ENCODE measurements around the gene ELF2.
"Not testable (repeated sequence)": the region's sequence is repeated elsewhere in the genome, so short reads cannot be mapped to it uniquely, and the experiment has no call there.

Gene ELF2

DNA sequence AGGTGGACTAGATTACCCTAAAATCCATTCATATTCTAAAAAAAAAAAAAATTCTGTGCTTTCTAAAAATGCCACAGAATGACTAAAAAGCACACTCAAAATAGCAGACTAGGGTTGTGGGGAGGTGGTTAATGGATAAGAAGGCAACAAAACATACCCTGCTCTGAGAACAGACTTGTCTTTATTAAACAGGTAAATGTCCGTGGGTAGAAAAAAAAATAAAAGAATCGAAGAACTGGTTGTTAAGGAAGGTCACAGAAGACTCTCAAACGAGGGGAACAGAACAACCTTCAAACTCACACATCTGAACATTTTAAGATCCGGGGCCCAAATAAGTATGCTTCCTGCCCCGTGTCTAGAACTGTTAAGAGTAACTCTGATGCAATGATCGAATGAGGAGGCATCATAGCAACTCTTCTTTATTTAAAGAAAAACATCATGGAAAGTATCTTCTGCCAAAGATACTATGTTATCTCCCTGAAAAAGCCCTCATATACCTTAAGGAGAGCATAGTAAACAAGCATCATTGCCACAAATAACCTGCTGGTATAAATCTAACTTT, 68.4 kb downstream of the ELF2 start:
- H3K27ac Mint-ChIP-seq = no peak overlapping the region
- H3K27me3 Mint-ChIP-seq (ENCODE audit: low read depth) = no peaks in the 10 kb centered on the region
- peaks cover 2% of the 10 kb centered on the region for H3K36me3 Mint-ChIP-seq (ENCODE audit: low read depth)
- DNase-seq (ENCODE audit: low spot score) = no peak
- H3K4me1 Mint-ChIP-seq (ENCODE audit: low read depth) = no peaks in the 10 kb centered on the region
- no peaks in the 10 kb centered on the region for H3K9me3 Mint-ChIP-seq
- no peak overlapping the region for H3K4me3 Mint-ChIP-seq

DNA sequence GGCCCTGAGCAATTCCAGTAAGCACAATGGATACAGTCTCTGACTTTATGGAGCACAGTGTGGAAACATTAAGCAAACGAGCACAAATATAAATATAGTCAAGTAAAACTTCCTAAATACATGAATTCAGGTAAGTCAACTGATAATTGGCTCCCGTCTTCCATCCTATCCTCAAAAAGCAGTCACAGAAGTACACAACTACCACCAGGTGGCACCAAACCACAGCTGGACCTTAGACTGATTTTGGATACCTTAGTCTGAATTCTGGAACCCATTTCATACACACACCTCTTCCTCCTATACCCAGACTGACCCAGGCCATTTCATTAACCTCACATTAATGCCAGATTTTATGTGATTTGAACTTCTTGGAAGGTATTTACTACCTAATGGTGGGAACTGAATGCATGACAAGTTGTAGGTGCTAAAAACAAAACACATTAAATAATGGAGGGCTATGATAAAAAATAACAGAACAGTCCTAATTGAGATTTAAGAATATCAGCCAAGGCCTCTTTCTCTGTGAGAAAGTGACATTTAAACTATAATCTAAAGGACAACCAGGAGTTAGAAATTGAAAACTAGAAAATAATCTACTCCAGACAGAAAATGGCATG, 77.5 kb downstream of the ELF2 start:
- Mint-ChIP-seq H3K9me3 (no peaks in the 10 kb centered on the region), H3K4me3 (no peak overlapping the region), H3K27me3 (ENCODE audit: low read depth) (no peaks in the 10 kb centered on the region), H3K4me1 (ENCODE audit: low read depth) (no peaks in the 10 kb centered on the region), H3K36me3 (ENCODE audit: low read depth) (no peaks in the 10 kb centered on the region), H3K27ac (no peak overlapping the region)
- DNase-seq (ENCODE audit: low spot score) = peak; percentile 46

- Mint-ChIP-seq H3K27me3 (ENCODE audit: low read depth) (peaks cover 3% of the 10 kb centered on the region), H3K27ac (no peak overlapping the region), H3K4me3 (no peak overlapping the region), H3K4me1 (ENCODE audit: low read depth) (peaks cover 4% of the 10 kb centered on the region), H3K9me3 (no peaks in the 10 kb centered on the region), H3K36me3 (ENCODE audit: low read depth) (no peaks in the 10 kb centered on the region)
- DNase-seq (ENCODE audit: low spot score) = no peak
Measured at GRCh38 chr4:139092271-139092670, 84.7 kb downstream of the ELF2 start.

GRCh38 chr4:139085141-139085540, 91.9 kb downstream of the ELF2 start:
- peaks cover 18% of the 10 kb centered on the region for H3K36me3 Mint-ChIP-seq (ENCODE audit: low read depth)
- peak overlapping the region; percentile 83 for H3K27ac Mint-ChIP-seq
- peaks cover 34% of the 10 kb centered on the region for H3K4me1 Mint-ChIP-seq (ENCODE audit: low read depth)
- H3K27me3 Mint-ChIP-seq (ENCODE audit: low read depth) = peaks cover 3% of the 10 kb centered on the region
- H3K4me3 Mint-ChIP-seq = peak overlapping the region; percentile 91
- no peak for DNase-seq (ENCODE audit: low spot score)
- no peaks in the 10 kb centered on the region for H3K9me3 Mint-ChIP-seq

DNA sequence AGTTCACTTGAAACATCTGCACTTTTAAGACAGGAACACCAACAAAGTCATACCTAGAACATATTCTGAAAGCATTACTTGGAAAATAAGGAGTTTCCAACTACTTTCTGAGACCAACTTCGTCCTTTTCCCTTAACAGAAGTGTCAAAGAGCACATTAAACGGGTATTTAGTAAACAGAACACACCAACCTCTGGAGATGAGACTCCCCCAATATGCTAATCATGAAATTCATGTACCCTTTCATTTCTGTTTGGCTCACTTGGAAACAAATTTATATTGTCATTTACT, 92.3 kb downstream of the ELF2 start:
- Mint-ChIP-seq H3K9me3 (no peaks in the 10 kb centered on the region), H3K36me3 (ENCODE audit: low read depth) (peaks cover 21% of the 10 kb centered on the region), H3K27me3 (ENCODE audit: low read depth) (peaks cover 3% of the 10 kb centered on the region), H3K27ac (peak overlapping the region; percentile 83), H3K4me1 (ENCODE audit: low read depth) (peaks cover 37% of the 10 kb centered on the region), H3K4me3 (peak overlapping the region; percentile 91)
- no peak for DNase-seq (ENCODE audit: low spot score)

GRCh38 chr4:139083956-139084803, 92.8 kb downstream of the ELF2 start:
- Mint-ChIP-seq H3K27me3 (ENCODE audit: low read depth) (peaks cover 3% of the 10 kb centered on the region), H3K36me3 (ENCODE audit: low read depth) (peaks cover 21% of the 10 kb centered on the region)
- DNase-seq (ENCODE audit: low spot score) = peak; percentile 85

DNA sequence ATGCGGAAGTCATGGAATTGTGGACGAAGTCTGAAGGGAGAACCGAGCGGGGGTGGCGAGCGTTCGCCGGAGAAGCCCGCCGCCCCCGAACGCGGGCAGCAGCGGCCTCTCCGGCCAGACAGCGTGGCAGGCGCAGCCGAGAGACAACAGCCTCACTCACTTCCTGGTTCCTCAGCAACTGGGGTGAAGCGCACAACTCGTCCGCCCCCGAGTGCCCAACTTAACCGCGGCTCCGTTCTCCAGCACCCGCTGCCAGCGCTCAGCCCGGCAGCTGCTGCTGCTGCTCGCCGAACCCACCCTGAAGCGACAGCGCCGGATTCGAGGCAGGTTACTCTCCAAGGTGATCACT, 93.4 kb downstream of the ELF2 start:
- peak overlapping the region; percentile 91 for H3K4me3 Mint-ChIP-seq
- peaks cover 3% of the 10 kb centered on the region for H3K27me3 Mint-ChIP-seq (ENCODE audit: low read depth)
- peak; percentile 68 for DNase-seq (ENCODE audit: low spot score)
- peaks cover 33% of the 10 kb centered on the region for H3K4me1 Mint-ChIP-seq (ENCODE audit: low read depth)
- H3K36me3 Mint-ChIP-seq (ENCODE audit: low read depth) = peaks cover 21% of the 10 kb centered on the region
- H3K9me3 Mint-ChIP-seq = no peaks in the 10 kb centered on the region
- peak overlapping the region; percentile 97 for H3K27ac Mint-ChIP-seq

More at GRCh38 chr4:139083956-139084803, 92.8 kb downstream of the ELF2 start:
- H3K27ac Mint-ChIP-seq = peak overlapping the region; percentile 97
- H3K4me3 Mint-ChIP-seq = peak overlapping the region; percentile 91
- H3K9me3 Mint-ChIP-seq = no peaks in the 10 kb centered on the region
- peaks cover 33% of the 10 kb centered on the region for H3K4me1 Mint-ChIP-seq (ENCODE audit: low read depth)

DNA sequence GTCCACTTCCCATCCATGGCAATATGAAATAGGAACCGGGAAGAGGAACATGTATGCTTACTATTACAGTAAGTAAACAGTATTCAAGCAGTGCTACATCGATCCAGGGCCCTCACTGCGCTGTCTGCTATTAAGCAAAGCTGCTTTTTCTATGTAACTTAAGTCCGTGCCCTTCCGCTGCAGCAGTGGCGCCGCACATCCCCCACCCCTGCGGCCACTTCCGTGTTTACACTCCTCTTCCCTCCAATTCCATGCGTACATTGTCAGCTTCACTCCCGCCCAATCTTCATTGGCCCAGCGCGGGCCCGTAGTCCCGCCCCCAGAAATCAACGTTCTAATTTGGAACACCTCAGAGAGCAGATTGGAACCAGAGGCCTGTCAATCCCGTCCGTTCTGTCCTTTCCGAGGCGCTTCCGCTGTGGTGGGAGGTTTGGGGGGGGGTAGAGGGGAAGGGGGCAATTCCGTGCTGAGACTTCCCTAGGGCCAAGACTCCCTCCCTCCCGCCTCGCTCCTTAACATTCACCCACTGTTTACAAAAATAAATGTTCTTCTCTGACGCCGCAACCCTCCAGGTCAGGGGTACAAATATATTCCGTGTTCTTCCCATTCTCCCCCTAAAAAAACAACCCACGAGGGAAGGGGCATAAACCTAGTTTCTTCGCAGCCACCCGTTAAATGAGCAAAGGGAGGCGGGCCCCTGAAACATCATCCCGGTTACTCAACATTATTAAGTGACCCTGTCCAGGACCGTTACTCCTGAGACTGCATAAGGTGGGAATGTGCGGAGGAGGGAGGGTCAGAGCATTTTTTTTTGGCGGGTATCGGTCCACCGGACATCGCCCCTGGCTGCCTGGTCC, 94.0 kb downstream of the ELF2 start:
- Mint-ChIP-seq H3K4me1 (ENCODE audit: low read depth) (peaks cover 36% of the 10 kb centered on the region), H3K4me3 (peak overlapping the region; percentile 91), H3K27me3 (ENCODE audit: low read depth) (no peaks in the 10 kb centered on the region), H3K27ac (peak overlapping the region; percentile 97), H3K36me3 (ENCODE audit: low read depth) (peaks cover 21% of the 10 kb centered on the region), H3K9me3 (no peaks in the 10 kb centered on the region)
- peak; percentile 95 for DNase-seq (ENCODE audit: low spot score)

DNA sequence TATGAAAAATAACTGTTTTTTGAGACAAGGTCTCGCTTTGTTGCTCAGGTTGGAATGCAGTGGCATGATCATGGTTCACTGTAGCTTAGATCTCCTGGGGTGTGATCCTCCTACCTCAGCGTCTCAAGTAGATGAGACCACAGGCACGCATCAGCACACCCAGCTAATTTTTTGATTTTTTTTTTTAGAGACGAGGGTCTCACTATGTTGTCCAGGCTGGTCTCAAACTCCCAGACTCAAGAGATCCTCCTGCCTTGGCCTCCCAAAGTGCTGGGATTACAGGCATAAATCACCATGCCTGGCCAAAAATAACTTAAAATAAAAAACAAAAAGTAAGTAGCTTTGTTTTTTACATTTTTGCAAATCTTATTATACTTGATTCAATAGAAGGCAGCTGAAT, 98.1 kb downstream of the ELF2 start:
- H3K27me3 Mint-ChIP-seq (ENCODE audit: low read depth) = no peaks in the 10 kb centered on the region
- no peak overlapping the region for H3K4me3 Mint-ChIP-seq
- H3K4me1 Mint-ChIP-seq (ENCODE audit: low read depth) = peaks cover 34% of the 10 kb centered on the region
- no peaks in the 10 kb centered on the region for H3K9me3 Mint-ChIP-seq
- peaks cover 26% of the 10 kb centered on the region for H3K36me3 Mint-ChIP-seq (ENCODE audit: low read depth)
- no peak for DNase-seq (ENCODE audit: low spot score)
- no peak overlapping the region for H3K27ac Mint-ChIP-seq

GRCh38 chr4:139077567-139078355, 99.3 kb downstream of the ELF2 start:
- Mint-ChIP-seq H3K9me3 (no peaks in the 10 kb centered on the region), H3K27ac (no peak overlapping the region), H3K4me3 (no peak overlapping the region), H3K27me3 (ENCODE audit: low read depth) (no peaks in the 10 kb centered on the region), H3K4me1 (ENCODE audit: low read depth) (peaks cover 33% of the 10 kb centered on the region), H3K36me3 (ENCODE audit: low read depth) (peaks cover 22% of the 10 kb centered on the region)
- DNase-seq (ENCODE audit: low spot score) = no peak

- Mint-ChIP-seq H3K27me3 (ENCODE audit: low read depth) (no peaks in the 10 kb centered on the region), H3K36me3 (ENCODE audit: low read depth) (peaks cover 20% of the 10 kb centered on the region), H3K4me1 (ENCODE audit: low read depth) (peaks cover 23% of the 10 kb centered on the region), H3K9me3 (no peaks in the 10 kb centered on the region), H3K4me3 (no peak overlapping the region), H3K27ac (no peak overlapping the region)
- no peak for DNase-seq (ENCODE audit: low spot score)
Measured at GRCh38 chr4:139076016-139076744, 100.8 kb downstream of the ELF2 start.

DNA sequence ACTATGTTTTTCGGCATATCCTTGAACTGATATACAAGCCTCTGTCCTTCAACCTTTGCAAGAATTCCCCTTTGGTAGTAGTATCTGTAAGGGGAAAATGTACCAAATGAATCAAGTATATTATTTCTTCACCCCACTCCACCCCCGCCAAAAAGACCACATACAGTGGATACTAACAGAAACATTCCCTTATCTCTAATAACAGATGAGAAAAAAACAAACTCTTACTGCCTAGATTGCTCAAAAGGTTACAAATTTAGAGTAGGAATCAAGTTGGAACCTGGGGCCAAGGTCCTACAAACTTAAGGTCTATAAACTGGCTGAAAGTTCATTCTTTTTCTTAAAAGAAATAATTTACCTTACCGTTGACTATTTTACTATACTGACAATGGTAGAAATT, 116.4 kb downstream of the ELF2 start:
- Mint-ChIP-seq H3K4me1 (ENCODE audit: low read depth) (peaks cover 2% of the 10 kb centered on the region), H3K36me3 (ENCODE audit: low read depth) (peaks cover 56% of the 10 kb centered on the region), H3K27ac (no peak overlapping the region)

DNA sequence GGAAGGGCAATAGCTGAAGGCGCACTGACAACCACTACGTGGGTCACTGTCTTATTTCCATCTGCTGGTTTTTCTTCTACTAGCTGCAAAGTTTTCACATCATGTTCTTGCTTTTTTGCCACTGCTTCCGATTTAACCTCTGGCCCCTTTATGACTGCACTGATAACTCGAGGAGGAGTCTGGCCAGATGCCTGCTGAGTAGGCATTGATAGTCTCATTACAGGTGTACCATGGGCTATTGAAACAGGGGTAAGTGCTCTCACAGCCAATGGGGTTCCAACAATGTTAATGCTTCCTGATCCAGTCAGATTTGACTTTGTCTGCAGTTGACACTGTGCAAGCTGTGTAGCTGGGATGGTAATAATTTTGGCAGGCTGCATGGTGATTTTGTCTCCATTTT, 118.0 kb downstream of the ELF2 start:
- peaks cover 62% of the 10 kb centered on the region for H3K36me3 Mint-ChIP-seq (ENCODE audit: low read depth)
- not testable (repeated sequence) for DNase-seq (ENCODE audit: low spot score); H3K27ac Mint-ChIP-seq; H3K4me3 Mint-ChIP-seq; H3K27me3 Mint-ChIP-seq (ENCODE audit: low read depth); H3K4me1 Mint-ChIP-seq (ENCODE audit: low read depth); H3K9me3 Mint-ChIP-seq

More for the DNA sequence above, 116.4 kb downstream of the ELF2 start:
- Mint-ChIP-seq H3K27me3 (ENCODE audit: low read depth) (no peaks in the 10 kb centered on the region), H3K9me3 (no peaks in the 10 kb centered on the region), H3K4me3 (no peak overlapping the region)
- no peak for DNase-seq (ENCODE audit: low spot score)

All from T-helper 2 cell treated with Interferon-gamma antibody and Interleukin-4, amounts not matched to agents 5 μg/mL and 100 μg/mL, for 36 hours (primary cell).